ENCODE data around the gene BEX3.
A peak's percentile ranks its signal among the peaks of the same experiment; 100 is the strongest.

DNA sequence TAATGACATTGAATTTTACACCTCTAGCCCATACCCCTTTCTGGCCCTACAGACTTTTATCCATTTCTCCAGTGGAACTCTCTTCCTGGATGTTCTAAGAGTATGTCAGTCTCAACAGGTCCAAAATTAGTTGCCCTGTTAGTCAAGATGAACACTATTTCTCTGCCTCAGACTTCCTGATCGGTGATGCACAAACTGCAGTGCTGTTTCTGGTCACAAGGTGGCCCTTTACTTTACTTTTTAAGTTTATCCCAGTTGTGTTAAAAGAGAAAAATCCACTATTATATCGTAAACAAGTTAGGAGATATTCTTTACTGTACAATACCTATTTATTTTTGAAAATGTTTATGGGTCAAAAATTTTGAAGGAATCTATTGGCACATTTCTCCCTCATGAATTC is 33.2 kb upstream of the BEX3 start:
- TF ChIP-seq, protein P1, sequence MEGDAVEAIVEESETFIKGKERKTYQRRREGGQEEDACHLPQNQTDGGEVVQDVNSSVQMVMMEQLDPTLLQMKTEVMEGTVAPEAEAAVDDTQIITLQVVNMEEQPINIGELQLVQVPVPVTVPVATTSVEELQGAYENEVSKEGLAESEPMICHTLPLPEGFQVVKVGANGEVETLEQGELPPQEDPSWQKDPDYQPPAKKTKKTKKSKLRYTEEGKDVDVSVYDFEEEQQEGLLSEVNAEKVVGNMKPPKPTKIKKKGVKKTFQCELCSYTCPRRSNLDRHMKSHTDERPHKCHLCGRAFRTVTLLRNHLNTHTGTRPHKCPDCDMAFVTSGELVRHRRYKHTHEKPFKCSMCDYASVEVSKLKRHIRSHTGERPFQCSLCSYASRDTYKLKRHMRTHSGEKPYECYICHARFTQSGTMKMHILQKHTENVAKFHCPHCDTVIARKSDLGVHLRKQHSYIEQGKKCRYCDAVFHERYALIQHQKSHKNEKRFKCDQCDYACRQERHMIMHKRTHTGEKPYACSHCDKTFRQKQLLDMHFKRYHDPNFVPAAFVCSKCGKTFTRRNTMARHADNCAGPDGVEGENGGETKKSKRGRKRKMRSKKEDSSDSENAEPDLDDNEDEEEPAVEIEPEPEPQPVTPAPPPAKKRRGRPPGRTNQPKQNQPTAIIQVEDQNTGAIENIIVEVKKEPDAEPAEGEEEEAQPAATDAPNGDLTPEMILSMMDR (conservative IDR thresholded peaks at IDR 0.05; ENCODE audit: low read length), result peak; percentile 74
- TF ChIP-seq EZH2phosphoT487 (IDR thresholded peaks at IDR 0.05; ENCODE audit: borderline replicate concordance, low read depth, low read length), result no peak
